H9 (cell line): ENCODE measurements around the gene GSTA4. TPM values are rescaled to one million over a fixed set of nuclear protein-coding genes. Genes with fewer than 3 reads are reported as not detected.

Experiments
- DNase-seq: peaks from one replicate; pipeline ENCODE4 v3.0.0-alpha.2; 2017
- H2AFZ ChIP-seq: one replicate; pipeline ENCODE4 v1.6.1; 2013; ENCODE audit warnings: mild to moderate bottlenecking, low read length, control low read depth, moderate library complexity
- H2AK5ac ChIP-seq: 2 replicates; pipeline ENCODE4 v1.6.1; 2013; ENCODE audit warnings: low read length, control low read depth, mixed read lengths; ENCODE audit not compliant: insufficient read length
- H2BK120ac ChIP-seq: one replicate; pipeline ENCODE4 v1.6.1; 2013; ENCODE audit warnings: low read depth, mild to moderate bottlenecking, low read length, control low read depth, inconsistent platforms; ENCODE audit not compliant: poor library complexity, severe bottlenecking
- H2BK12ac ChIP-seq: 2 replicates; pipeline ENCODE4 v1.6.1; 2013; ENCODE audit warnings: low read length, control low read depth, mixed read lengths, low read depth; ENCODE audit not compliant: insufficient read length
- H2BK15ac ChIP-seq: 2 replicates; pipeline ENCODE4 v1.6.1; 2013; ENCODE audit warnings: low read depth, low read length, control low read depth
- H2BK20ac ChIP-seq: one replicate; pipeline ENCODE4 v1.6.1; 2013; ENCODE audit warnings: low read depth, mild to moderate bottlenecking, low read length, control low read depth, inconsistent platforms; ENCODE audit not compliant: poor library complexity, severe bottlenecking
- H2BK5ac ChIP-seq: 2 replicates; pipeline ENCODE4 v1.6.1; 2013; ENCODE audit warnings: low read length, control low read depth, mixed read lengths; ENCODE audit not compliant: insufficient read length
- H3K14ac ChIP-seq: 2 replicates; pipeline ENCODE4 v1.6.1; 2013; ENCODE audit warnings: low read length, control low read depth; ENCODE audit not compliant: insufficient read depth
- H3K18ac ChIP-seq: 2 replicates; pipeline ENCODE4 v1.6.1; 2013; ENCODE audit warnings: low read depth, mild to moderate bottlenecking, mixed read lengths, low read length, control low read depth; ENCODE audit not compliant: insufficient read length
- H3K23ac ChIP-seq: 2 replicates; pipeline ENCODE4 v1.6.1; 2013; ENCODE audit warnings: low read length, control low read depth, mixed read lengths, low read depth; ENCODE audit not compliant: insufficient read length
- H3K23me2 ChIP-seq: 2 replicates; pipeline ENCODE4 v1.6.1; 2013; ENCODE audit warnings: low read depth, mild to moderate bottlenecking, mixed read lengths, low read length, control low read depth; ENCODE audit not compliant: insufficient read length, poor library complexity, severe bottlenecking
- H3K27ac ChIP-seq: 2 replicates; pipeline ENCODE4 v1.5.1; 2013; ENCODE audit warnings: low read length, control low read depth, mixed read lengths, low read depth; ENCODE audit not compliant: insufficient read length
- H3K27me3 ChIP-seq: 2 replicates; pipeline ENCODE4 v1.6.1; 2013; ENCODE audit warnings: low read length, control low read depth, inconsistent platforms; ENCODE audit not compliant: insufficient read depth
- H3K4ac ChIP-seq: 2 replicates; pipeline ENCODE4 v1.6.1; 2013; ENCODE audit warnings: low read depth, mild to moderate bottlenecking, control low read depth, inconsistent platforms, low read length, moderate library complexity
- H3K4me1 ChIP-seq: 2 replicates; pipeline ENCODE4 v1.6.1; 2013; ENCODE audit warnings: low read length, control low read depth, inconsistent platforms; ENCODE audit not compliant: insufficient read depth
- H3K4me2 ChIP-seq: 2 replicates; pipeline ENCODE4 v1.6.1; 2013; ENCODE audit warnings: low read length, control low read depth, mixed read lengths; ENCODE audit not compliant: insufficient read length, insufficient read depth
- H3K56ac ChIP-seq: 2 replicates; pipeline ENCODE4 v1.6.1; 2013; ENCODE audit warnings: low read depth, mild to moderate bottlenecking, mixed read lengths, low read length, control low read depth; ENCODE audit not compliant: insufficient read length
- H3K79me1 ChIP-seq: 2 replicates; pipeline ENCODE4 v1.6.1; 2013; ENCODE audit warnings: low read depth, mild to moderate bottlenecking, moderate library complexity, low read length, control low read depth, inconsistent platforms; ENCODE audit not compliant: insufficient read depth, poor library complexity, severe bottlenecking
- H3K79me2 ChIP-seq: 2 replicates; pipeline ENCODE4 v1.6.1; 2013; ENCODE audit warnings: low read length, control low read depth, inconsistent platforms; ENCODE audit not compliant: insufficient read depth
- H3K9ac ChIP-seq: 2 replicates; pipeline ENCODE4 v1.6.1; 2013; ENCODE audit warnings: low read length, control low read depth, mixed read lengths; ENCODE audit not compliant: insufficient read length; ENCODE audit errors: extremely low read depth
- H3K9me3 ChIP-seq: one replicate; pipeline ENCODE4 v1.6.1; 2013; ENCODE audit warnings: low read depth, low read length, inconsistent platforms; ENCODE audit not compliant: control insufficient read depth
- H3T11ph ChIP-seq: one replicate; pipeline ENCODE4 v1.6.1; 2013; ENCODE audit warnings: mild to moderate bottlenecking, low read length, control low read depth, inconsistent platforms
- H4K20me1 ChIP-seq: one replicate; pipeline ENCODE4 v1.6.1; 2013; ENCODE audit not compliant: control insufficient read depth, insufficient read length, insufficient read depth
- H4K5ac ChIP-seq: 2 replicates; pipeline ENCODE4 v1.6.1; 2013; ENCODE audit warnings: low read depth, mild to moderate bottlenecking, mixed read lengths, low read length, control low read depth; ENCODE audit not compliant: insufficient read length
- H4K8ac ChIP-seq: replicated peaks from 2 replicates; pipeline ENCODE4 v1.6.1; 2013; ENCODE audit warnings: low read length, control low read depth, mixed read lengths, low read depth; ENCODE audit not compliant: insufficient read length
- H4K91ac ChIP-seq: 2 replicates; pipeline ENCODE4 v1.6.1; 2013; ENCODE audit warnings: low read depth, mild to moderate bottlenecking, moderate library complexity, mixed read lengths, low read length, control low read depth; ENCODE audit not compliant: insufficient read length
- H3K27ac Mint-ChIP-seq, 3 experiments: 2 replicates in 2 of 3; 3 replicates in 1 of 3; pipeline ENCODE4 v1.8.0; 2020 to 2021; ENCODE audit warnings: mixed read lengths in 3 of 3, mild to moderate bottlenecking in 1 of 3, moderate library complexity in 1 of 3
- H3K27me3 Mint-ChIP-seq: 2 replicates; pipeline ENCODE4 v1.8.0; 2021; ENCODE audit warnings: low read depth, mild to moderate bottlenecking, moderate library complexity, mixed read lengths
- H3K36me3 Mint-ChIP-seq, 3 experiments: 2 replicates in 2 of 3; 3 replicates in 1 of 3; pipeline ENCODE4 v1.8.0; 2020 to 2021; ENCODE audit warnings: low read depth in 3 of 3, mixed read lengths in 3 of 3; ENCODE audit not compliant: insufficient read depth in 1 of 3
- H3K4me1 Mint-ChIP-seq, 2 experiments: 2 replicates each; pipeline ENCODE4 v1.8.0; 2020; ENCODE audit warnings: mixed read lengths in 2 of 2
- H3K4me3 Mint-ChIP-seq, 2 experiments: 2 replicates in 1 of 2; 3 replicates in 1 of 2; pipeline ENCODE4 v1.8.0; 2020 to 2021; ENCODE audit warnings: mild to moderate bottlenecking in 2 of 2, mixed read lengths in 2 of 2, moderate library complexity in 1 of 2
- H3K9me3 Mint-ChIP-seq, 2 experiments: 2 replicates in 1 of 2; 3 replicates in 1 of 2; pipeline ENCODE4 v1.8.0; 2020; ENCODE audit warnings: mild to moderate bottlenecking in 2 of 2, mixed read lengths in 2 of 2, moderate library complexity in 1 of 2
- CTCF ChIP-seq: fragments of 200-600 bp; sonication (generic); conservative IDR thresholded peaks from 3 replicates; pipeline ENCODE4 v1.8.0; 2021; ENCODE audit warnings: antibody characterized with exemption, mild to moderate bottlenecking
- WGBS: extraction: QIAGEN DNeasy Blood & Tissue Kit; methylation state at CpG from one replicate; pipeline ENCODE4 v1.1.7; 2013; ENCODE audit warnings: missing lambda C conversion rate, low lambda C conversion rate, mixed read lengths; ENCODE audit not compliant: insufficient read length; ENCODE audit errors: extremely low coverage; 5-methylcytosine and 5-hydroxymethylcytosine counted together
- total RNA-seq: library from RNA; stranded (reverse); gene quantifications from 2 replicates; pipeline ENCODE4 v1.2.1, GENCODE V29; 2021

The GSTA4 gene
- total RNA-seq, 1 experiment from 2014 or later, result 32.1 TPM

- TF ChIP-seq CTCF, result no peak
- Histone ChIP-seq H2BK12ac (no peak overlapping the region), H3K9ac (no peak overlapping the region), H2AFZ (no peak overlapping the region), H2BK120ac (no peak overlapping the region), H3K79me2 (no peaks in the 10 kb centered on the region), H4K20me1 (no peaks in the 10 kb centered on the region), H4K8ac (no peak overlapping the region), H2BK5ac (no peak overlapping the region), H3K9me3 (no peaks in the 10 kb centered on the region), H2BK15ac (no peak overlapping the region), H4K91ac (no peak overlapping the region), H2AK5ac (no peak overlapping the region), H3K23ac (no peak overlapping the region), H3K14ac (no peak overlapping the region), H3K27ac (no peak overlapping the region), H3K56ac (no peak overlapping the region), H3T11ph (no peak overlapping the region), H2BK20ac (no peak overlapping the region), H3K79me1 (no peaks in the 10 kb centered on the region), H3K23me2 (no peaks in the 10 kb centered on the region), H3K4me2 (no peak overlapping the region), H3K18ac (no peak overlapping the region), H4K5ac (no peak overlapping the region), H3K27me3 (no peaks in the 10 kb centered on the region), H3K4ac (no peak overlapping the region), H3K4me1 (no peaks in the 10 kb centered on the region; the same call in 1 of the 2 replicates)
- Mint-ChIP-seq H3K27ac (peak overlapping the region in 1 of 3 experiments; percentile 86; a peak in 2 of 7 replicates), H3K9me3 (no peaks in the 10 kb centered on the region), H3K4me3 (peak overlapping the region in 1 of 2 experiments; percentile 41; a peak in 2 of 5 replicates), H3K4me1 (peaks cover 15 to 22% of the 10 kb centered on the region in 2 experiments), H3K27me3 (no peaks in the 10 kb centered on the region), H3K36me3 (peaks cover 9 to 22% (median 20%) of the 10 kb centered on the region in 3 experiments)
- WGBS, result no CpG with 5 or more reads among the region's 4 CpGs
- peak; percentile 60 for DNase-seq
These were observed 49.0 kb upstream of the GSTA4 start for GRCh38 chr6:53044071-53044470.
